ENCODE measurements around the gene SLC35A1.

SLC35A1 gene

DNA sequence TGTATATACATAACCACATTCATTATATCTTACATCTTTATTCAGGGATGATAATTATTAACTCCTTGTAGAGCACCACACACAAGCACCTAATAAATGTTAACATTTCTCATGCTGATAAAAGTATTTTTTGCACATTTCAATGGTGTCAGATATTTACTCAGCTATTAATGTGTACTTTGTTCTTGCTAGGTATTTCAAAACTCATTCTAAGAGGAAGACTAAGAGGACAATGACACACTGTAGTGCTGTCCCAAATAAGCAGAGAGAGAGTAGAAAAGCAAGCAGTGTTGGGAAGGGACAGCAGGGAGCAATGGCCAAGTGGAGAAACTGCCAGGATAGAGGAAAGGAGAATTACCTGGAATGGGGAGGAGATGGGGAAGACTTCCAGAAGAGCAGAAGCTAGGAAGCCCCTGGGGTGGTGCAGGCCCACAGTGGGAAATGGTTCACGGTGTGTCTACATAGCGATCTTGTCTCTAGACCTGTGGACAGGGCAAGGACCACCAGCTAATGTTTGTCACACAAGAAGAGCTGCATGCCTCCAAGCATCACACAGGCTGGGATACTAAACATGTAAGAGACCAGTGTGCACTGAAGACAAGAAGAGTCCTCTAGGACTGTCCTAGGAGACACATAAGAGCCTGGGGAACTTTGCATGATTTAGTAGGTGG, 61.7 kb downstream of the SLC35A1 start:
- DNase-seq, result no peak

DNA sequence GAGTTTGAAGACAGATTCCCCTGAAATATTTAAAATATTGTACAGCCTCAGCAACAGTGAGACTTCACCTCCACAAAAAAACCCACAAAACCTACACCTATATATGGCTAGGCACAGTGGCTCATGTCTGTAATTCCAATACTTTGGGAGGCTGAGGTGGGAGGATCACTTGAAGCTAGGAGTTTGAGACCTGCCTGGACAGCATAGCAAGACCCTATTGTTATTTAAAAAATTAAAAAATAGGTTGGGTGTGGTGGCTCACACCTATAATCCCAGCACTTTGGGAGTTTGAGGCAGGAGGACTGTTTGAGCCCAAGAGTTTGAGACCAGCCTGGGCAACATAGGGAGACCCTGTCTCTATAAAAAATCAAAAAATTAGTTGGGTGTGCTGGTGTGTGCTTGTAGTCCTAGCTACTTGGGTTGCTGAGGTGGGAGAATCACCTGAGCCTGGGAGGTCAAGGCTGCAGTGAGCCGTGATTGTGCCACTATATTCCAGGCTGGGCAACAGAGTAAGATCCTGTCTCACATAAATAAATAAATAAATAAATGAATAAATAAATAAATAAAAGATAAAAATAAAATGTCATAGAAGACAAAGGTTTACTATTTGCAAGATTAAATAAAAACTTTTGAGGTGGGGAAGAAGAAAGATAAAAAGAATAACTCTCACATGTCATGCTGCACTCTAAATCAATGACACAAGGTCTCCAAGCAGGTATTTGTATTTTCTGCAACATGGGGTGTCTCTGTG, 65.9 kb downstream of the SLC35A1 start:
- DNase-seq, result no peak

DNA sequence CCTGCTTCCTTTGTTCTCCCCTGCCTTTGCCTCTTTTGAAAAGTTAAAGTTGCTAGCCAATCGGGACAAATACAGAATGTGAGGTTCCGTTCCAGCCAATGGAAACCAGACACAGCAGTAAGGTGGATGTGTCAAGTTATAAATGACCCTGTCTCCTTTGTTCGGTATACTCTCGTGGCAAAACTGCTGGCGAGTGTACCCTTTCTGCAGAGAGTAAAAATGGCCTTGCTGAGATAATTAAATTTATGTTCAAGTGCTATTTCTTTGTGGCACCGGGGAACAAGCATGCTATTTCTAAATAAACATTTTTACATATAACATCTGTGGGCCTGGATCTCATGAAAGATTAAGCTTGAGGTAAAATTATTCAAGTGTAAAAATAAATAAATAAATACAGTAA, 66.8 kb downstream of the SLC35A1 start:
- DNase-seq, result no peak

DNA sequence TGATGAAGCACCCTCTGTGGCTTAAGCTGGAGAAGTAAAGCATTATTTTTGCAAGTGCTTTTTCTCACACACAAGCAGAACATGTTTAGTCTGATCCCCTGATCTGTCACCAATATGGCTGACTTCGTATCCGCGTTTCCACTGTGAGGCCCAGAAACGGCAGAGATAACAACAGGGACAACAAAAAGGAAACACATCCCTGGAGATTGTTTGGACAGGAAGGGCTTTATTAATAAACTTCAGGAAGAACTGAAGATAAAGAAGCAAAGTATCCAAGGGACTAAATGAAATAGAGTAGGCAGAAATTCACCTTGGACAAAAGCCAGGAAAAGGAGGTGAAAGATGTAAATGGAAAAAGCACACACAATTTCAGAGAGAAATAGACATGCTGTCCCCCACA, 67.8 kb downstream of the SLC35A1 start:
- no peak for DNase-seq

DNA sequence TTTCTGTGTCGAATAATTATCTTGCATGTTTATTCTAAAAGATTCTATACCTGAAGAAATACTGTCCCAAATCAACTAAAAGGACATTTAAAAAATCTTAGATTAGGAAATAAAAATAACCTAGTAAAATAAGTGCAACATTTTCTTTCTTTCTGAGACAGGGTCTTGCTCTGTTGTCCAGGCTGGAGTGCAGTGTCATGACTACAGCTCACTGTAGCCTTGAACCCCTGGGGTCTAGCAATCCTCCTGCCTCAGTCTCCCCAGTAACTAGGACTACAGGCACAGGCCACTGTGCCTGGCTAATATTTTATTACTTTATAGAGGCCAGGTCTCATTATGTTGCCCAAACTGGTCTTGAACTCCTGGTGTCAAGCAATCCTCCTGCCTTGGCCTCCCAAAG, 68.3 kb downstream of the SLC35A1 start:
- no peak for DNase-seq

DNA sequence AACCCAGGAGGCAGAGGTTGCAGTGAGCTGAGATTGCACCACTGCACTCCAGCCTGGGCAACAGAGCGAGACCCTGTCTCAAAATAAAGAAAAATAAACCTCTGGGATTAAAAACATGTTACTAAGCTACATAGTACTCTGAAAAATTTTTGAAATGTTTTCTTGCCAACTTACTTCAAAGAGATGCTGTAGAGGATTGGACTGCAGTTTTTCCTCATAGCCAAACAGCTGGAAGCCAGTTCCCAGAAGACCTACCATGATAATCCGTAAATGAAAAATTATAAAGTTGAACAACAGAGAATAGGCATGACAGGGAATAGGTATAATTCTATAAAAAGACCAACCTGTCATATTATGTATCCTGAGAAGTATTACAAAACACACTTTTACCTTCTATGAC, 69.0 kb downstream of the SLC35A1 start:
- DNase-seq, result no peak

DNA sequence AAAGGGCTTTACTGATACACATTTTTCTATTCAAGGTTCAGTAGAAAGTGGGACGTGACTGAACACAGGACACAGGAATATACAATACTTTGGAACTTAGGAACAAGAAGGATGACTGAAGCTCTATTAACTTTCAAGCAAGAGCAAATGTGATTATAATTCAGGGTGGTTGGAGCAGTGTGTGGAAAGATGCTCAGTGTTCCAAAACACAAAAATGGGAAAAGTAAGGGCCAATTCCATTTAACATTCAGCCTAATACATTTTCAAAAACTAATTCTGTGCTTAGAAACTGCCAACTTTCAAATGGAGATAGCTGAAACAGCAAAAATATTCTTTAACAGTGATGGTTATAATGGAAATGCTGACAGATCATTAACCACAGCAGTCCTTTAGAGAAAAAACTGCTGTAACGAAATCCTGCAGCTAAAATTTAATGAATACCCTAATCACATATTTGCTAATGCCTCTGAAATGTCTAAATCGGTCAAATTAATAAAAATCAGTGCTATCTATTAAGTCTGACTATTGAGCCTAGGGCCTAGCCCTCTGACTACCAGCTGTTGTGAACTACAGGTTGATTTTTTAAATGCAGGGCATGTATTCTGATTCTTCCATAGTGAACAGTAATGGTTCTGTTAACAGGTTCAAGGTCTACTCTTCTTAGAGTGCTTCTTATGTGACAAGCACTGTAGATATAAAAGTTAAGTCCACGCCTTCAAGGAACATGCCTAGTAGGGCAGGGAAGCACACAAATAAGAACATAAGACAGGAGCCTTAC, 71.1 kb downstream of the SLC35A1 start:
- DNase-seq, result no peak

DNA sequence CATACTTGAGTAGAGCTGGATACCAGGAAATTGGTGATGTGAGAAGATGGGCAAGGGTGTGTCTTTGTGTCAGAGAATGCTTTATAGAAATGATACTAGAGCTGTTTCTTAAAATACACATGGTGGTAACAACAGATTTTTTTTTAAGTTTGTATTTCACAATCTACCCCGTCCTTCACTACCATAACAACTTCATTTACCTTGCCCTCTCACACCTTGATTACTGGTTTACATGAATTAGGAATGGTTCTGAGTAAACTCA, 71.6 kb downstream of the SLC35A1 start:
- DNase-seq, result no peak

DNA sequence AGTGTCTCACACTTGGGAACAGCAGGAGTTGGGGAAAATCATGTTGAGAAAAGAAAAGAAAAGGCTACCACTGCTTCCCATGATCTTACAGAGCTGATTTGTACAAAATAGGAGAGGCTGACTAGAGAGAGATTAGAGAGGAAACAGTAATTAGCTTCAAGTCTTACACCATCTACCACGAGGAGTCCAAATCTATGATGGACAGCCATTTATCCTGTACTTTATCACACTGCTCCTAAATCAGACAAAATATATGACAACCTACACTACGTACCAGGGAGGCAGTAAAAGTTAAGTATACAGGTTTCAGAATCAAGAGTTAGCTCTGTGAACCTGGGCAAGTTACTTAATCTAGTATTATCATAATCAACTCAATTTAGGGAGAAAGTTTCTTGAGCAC, 79.0 kb downstream of the SLC35A1 start:
- DNase-seq, result no peak

DNA sequence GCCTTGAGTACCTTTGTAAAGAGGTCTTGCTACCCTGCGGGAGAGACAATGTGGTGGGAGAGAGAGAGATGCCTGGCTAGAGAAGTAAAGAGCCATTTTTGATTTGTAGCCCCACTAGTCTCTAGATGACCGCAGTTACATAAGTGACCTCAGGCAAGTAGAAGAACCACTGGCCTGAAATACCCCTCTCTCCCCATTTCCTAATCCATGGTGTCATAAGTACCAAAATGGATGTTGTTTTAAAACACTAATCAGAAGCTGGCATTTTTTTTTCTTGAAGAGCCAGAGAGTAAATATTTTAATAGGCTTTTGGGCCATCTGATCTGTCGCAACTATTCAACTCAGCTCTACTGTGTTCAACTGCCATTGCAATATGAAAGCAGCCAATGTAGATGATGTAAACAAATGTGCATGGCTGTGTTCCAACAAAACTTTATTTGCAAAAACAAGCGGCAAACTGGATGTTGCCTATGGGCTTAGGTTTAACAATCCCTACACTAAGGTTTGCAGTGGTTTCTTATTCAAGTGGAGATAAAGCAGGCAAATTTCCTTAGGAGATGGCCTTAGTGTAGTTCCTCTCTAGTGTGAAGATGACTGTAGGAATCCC, 80.5 kb downstream of the SLC35A1 start:
- no peak for DNase-seq

DNA sequence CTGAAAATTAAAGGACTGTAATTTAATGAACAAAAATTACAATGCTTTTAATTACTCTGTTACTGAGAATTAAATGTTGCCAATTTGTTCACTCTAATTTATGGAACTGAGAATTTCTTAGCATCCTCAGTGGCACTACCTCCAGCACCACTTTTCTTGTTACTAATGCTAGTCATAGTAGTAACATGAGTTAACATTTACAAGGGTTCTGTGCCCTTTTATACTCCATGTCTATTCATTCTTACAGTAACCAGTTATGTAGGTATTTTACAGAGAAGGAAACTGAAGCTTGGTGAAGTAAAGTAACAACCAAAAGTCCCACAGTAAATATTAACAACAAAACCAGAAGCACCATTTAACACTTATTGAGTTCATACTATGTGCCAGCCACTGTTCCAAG, 82.7 kb downstream of the SLC35A1 start:
- DNase-seq, result no peak

DNA sequence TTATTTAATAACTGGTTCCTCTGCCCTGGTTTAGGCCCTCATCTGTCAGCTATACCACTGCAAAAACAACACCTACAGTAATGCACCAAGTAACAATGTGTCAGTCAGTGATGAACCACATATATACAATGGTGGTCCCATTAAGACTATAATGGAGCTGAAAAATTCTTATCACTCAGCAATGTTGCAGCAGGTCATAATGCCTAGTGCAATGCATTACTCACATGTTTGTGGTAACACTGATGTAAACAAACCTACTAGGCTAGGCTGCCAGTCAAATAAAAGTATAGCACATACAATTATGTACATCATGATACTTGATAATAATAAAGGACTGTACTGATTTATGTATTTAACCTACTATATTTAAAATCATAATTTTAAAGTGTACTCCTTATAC, 85.7 kb downstream of the SLC35A1 start:
- DNase-seq, result no peak

DNA sequence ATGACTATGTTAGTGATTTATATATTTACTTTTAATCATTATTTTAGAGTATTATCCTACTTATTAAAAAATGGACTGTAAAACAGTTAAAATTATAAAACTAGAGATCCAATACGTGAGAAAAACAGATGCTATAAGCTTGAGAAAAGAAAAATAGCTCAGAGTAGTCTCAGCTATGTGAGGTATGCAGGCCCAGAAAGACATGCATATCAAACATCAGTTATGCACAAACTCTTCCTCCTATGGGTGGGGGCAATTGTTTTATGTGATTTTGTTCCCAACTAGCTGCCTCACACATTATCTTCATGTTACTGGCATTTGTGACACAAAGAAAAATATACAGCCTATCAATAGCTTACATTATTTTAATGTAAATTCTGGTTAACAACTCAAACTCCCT, 88.2 kb downstream of the SLC35A1 start:
- DNase-seq, result no peak

Measured in left hindlimb (tissue), 1 donor.